Panc1 (cell line): ENCODE measurements around the gene TMUB2. TPM values are rescaled to one million over a fixed set of nuclear protein-coding genes. Genes with fewer than 3 reads are reported as not detected.

Experiments
- ATAC-seq: fragments of 200-7000 bp; cut with Tn5 transposase; 2 replicates; pipeline ENCODE4 v1.9.1; 2020; ENCODE audit warnings: mild to moderate bottlenecking, moderate library complexity
- BruUV-seq: library from RNA; stranded (reverse); fragments of 400-500 nt; replicated peaks from 2 replicates; lab custom pipeline; 2021; lab: Mats Ljungman, UMichigan
- CTCF ChIA-PET: fragments of 300-600 bp; sonication (Branson Sonifier 250); formaldehyde crosslinking; loops from one replicate; lab custom pipeline; 2022; ENCODE audit warnings: antibody characterized with exemption; lab: Charles Lee
- POLR2A ChIA-PET: fragments of 300-600 bp; sonication (Branson Sonifier 250); formaldehyde crosslinking; loops from one replicate; lab custom pipeline; 2022; ENCODE audit warnings: antibody characterized with exemption; lab: Charles Lee
- DNase-seq: peaks from one replicate; pipeline ENCODE4 v3.0.0-alpha.2; 2010; ENCODE audit warnings: low read depth, low spot score
- H3K27ac ChIP-seq: 2 replicates; pipeline ENCODE4 v1.5.1; 2011; ENCODE audit warnings: mild to moderate bottlenecking, low read length, inconsistent platforms
- H3K27me3 ChIP-seq: fragments of 200-500 bp; sonication (Bioruptor generic); 2 replicates; pipeline ENCODE4 v1.6.0; 2014; ENCODE audit warnings: low read length, inconsistent platforms; ENCODE audit not compliant: control insufficient read depth, insufficient read depth
- H3K36me3 ChIP-seq: fragments of 200-500 bp; sonication (Bioruptor generic); 2 replicates; pipeline ENCODE4 v1.5.1; 2014; ENCODE audit warnings: inconsistent platforms, mild to moderate bottlenecking, low read length, moderate library complexity; ENCODE audit not compliant: control insufficient read depth, insufficient read depth
- H3K4me1 ChIP-seq: 2 replicates; pipeline ENCODE4 v1.5.1; 2011; ENCODE audit warnings: inconsistent platforms, mild to moderate bottlenecking, low read length, moderate library complexity; ENCODE audit not compliant: control insufficient read depth, insufficient read depth
- H3K4me3 ChIP-seq, 2 experiments: 2 replicates each; pipeline ENCODE4 v1.5.1; 2011 to 2012; ENCODE audit warnings: low read depth in 2 of 2, low read length in 2 of 2, mild to moderate bottlenecking in 2 of 2, inconsistent platforms in 1 of 2, moderate library complexity in 1 of 2
- H3K9me3 ChIP-seq: fragments of 200-500 bp; sonication (Bioruptor generic); 2 replicates; pipeline ENCODE4 v1.5.1; 2014; ENCODE audit warnings: low read depth, mild to moderate bottlenecking, inconsistent platforms, low read length, moderate library complexity; ENCODE audit not compliant: control insufficient read depth, insufficient read depth
- CTCF ChIP-seq: fragments of 450-650 bp; IDR thresholded peaks from 2 replicates; pipeline ENCODE4 v1.5.1; 2017; ENCODE audit warnings: mild to moderate bottlenecking
- POLR2AphosphoS5 ChIP-seq: IDR thresholded peaks from 2 replicates; pipeline ENCODE4 v1.6.1; 2012; ENCODE audit warnings: mild to moderate bottlenecking, low read depth, low read length, moderate library complexity
- REST ChIP-seq, 2 experiments: IDR thresholded peaks; 2 replicates each; pipeline ENCODE4 v1.6.1; 2011 to 2012; ENCODE audit warnings: low read depth in 2 of 2, control low read depth in 1 of 2, low read length in 1 of 2, mild to moderate bottlenecking in 1 of 2, moderate library complexity in 1 of 2; ENCODE audit not compliant: insufficient read depth in 1 of 2
- SIN3A ChIP-seq: IDR thresholded peaks from 2 replicates; pipeline ENCODE4 v1.6.1; 2012; ENCODE audit warnings: low read depth, mild to moderate bottlenecking, low read length, moderate library complexity, borderline replicate concordance; ENCODE audit not compliant: insufficient read depth
- TCF7L2 ChIP-seq: IDR thresholded peaks from 2 replicates; pipeline ENCODE4 v1.6.1; 2011; ENCODE audit warnings: mild to moderate bottlenecking, low read depth, low read length, inconsistent platforms
- in situ Hi-C: cut with HindIII; loops from 2 replicates; pipeline ENCODE4 v1.10.0; 2016; ENCODE audit warnings: low sequenced_read_pairs, low pct_unique_long_range_greater_than_20kb
- intact Hi-C: fragments of 100-400 bp; cut with micrococcal nuclease; formaldehyde crosslinking; loops from one replicate; pipeline ENCODE4 v1.10.0; 2022; ENCODE audit not compliant: unreplicated experiment
- total RNA-seq: library from RNA; stranded (reverse); gene quantifications from one replicate; pipeline ENCODE4 v1.2.1, GENCODE V29; 2021; ENCODE audit not compliant: unreplicated experiment

TMUB2 gene
- total RNA-seq, 1 experiment from 2014 or later = 30.7 TPM

- in situ Hi-C loops (no loop called here), intact Hi-C loops (no loop called here)
- Histone ChIP-seq H3K4me3 (no peak overlapping the region), H3K9me3 (no peaks in the 10 kb centered on the region), H3K4me1 (no peaks in the 10 kb centered on the region), H3K36me3 (no peaks in the 10 kb centered on the region), H3K27ac (no peak overlapping the region), H3K27me3 (no peaks in the 10 kb centered on the region)
- DNase-seq = no peak
- ChIA-PET CTCF (no interaction called here), POLR2A (no interaction called here)
- ATAC-seq = no peak
- TF ChIP-seq SIN3A = no peak
- no peak for TF ChIP-seq TCF7L2
- TF ChIP-seq REST (IDR thresholded peaks at IDR 0.05; ENCODE audit: insufficient read depth in 1 of 2, low read depth in 2 of 2, low read length in 1 of 2) = no peak
- no peak for TF ChIP-seq CTCF
- TF ChIP-seq POLR2AphosphoS5 = no peak
- no TSS peak for BruUV-seq
These were observed 45.3 kb downstream of the TMUB2 start for GRCh38 chr17:44232061-44232460.

DNA sequence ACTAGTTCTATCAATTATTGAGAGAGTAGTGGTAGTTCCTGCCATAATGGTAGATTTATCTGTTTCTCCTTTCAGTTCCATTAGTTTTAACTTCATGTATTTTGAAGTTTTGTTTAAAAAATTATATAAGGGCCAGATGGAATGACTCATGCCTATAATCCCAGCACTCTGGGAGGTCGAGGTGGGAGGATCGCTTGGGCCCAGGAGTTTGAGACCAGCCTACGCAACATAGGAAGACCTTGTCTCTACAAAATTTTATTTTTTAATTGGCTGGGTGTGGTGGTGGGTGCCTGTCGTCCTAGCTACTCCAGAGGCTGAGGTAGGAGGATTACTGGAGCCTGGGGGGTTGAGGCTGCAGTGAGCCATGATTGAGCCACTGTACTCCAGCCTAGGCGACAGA lies 46.8 kb downstream of the TMUB2 start:
- intact Hi-C loops = no loop called here
- DNase-seq (no peak), ATAC-seq (no peak)
- H3K4me3 ChIP-seq = no peak overlapping the region
- POLR2A ChIA-PET = no interaction called here
- H3K36me3 ChIP-seq = no peaks in the 10 kb centered on the region
- no peak overlapping the region for H3K27ac ChIP-seq
- BruUV-seq = no TSS peak
- TF ChIP-seq REST (IDR thresholded peaks at IDR 0.05; ENCODE audit: insufficient read depth in 1 of 2, low read depth in 2 of 2, low read length in 1 of 2) (no peak), POLR2AphosphoS5 (no peak), TCF7L2 (no peak), CTCF (no peak), SIN3A (no peak)
- in situ Hi-C loops = no loop called here
- no peaks in the 10 kb centered on the region for H3K9me3 ChIP-seq
- no peaks in the 10 kb centered on the region for H3K4me1 ChIP-seq
- no peaks in the 10 kb centered on the region for H3K27me3 ChIP-seq
- CTCF ChIA-PET = no interaction called here
